ENCODE results near the gene ZNF646. TPM values are rescaled to one million over a fixed set of nuclear protein-coding genes. Genes with fewer than 3 reads are reported as not detected.

The ZNF646 gene
- total and polyA plus RNA-seq, 2 of the 13 experiments (the other 11 are each of a cell fraction or from before 2014, with no cell fraction given), result 3.4 to 10.9 TPM

GRCh38 chr16:31033709-31034492, 40.3 kb upstream of the ZNF646 start (continued):
- TF ChIP-seq NFAT5 (CRISPR knock-in tag; IDR thresholded peaks at IDR 0.05) (no peak), AHR (CRISPR knock-in tag; IDR thresholded peaks at IDR 0.05) (no peak; the same call in 1 of the 2 replicates), MAZ (IDR thresholded peaks at IDR 0.05; ENCODE audit: borderline replicate concordance, low read depth, low read length) (0 out of 2 replicates have a peak, but pooled peaks have one; percentile 59), MAZ (CRISPR knock-in tag; IDR thresholded peaks at IDR 0.05; ENCODE audit: low read depth) (peak; percentile 55), ZNF10 (CRISPR knock-in tag; IDR thresholded peaks at IDR 0.05; ENCODE audit: borderline replicate concordance, low read depth) (no peak), SCMH1 (CRISPR knock-in tag; IDR thresholded peaks at IDR 0.05; ENCODE audit: borderline replicate concordance) (no peak), ZNF17 (CRISPR knock-in tag; IDR thresholded peaks at IDR 0.05) (0 out of 2 replicates have a peak, but pooled peaks have one; percentile 51), ATRX (CRISPR knock-in tag; IDR thresholded peaks at IDR 0.05; ENCODE audit: borderline replicate concordance) (no peak), JDP2 (CRISPR knock-in tag; IDR thresholded peaks at IDR 0.05; ENCODE audit: borderline replicate concordance) (no peak), DPF2 (CRISPR knock-in tag; IDR thresholded peaks at IDR 0.05; ENCODE audit: borderline replicate concordance, low read depth) (no peak), ZBTB3 (CRISPR knock-in tag; IDR thresholded peaks at IDR 0.05; ENCODE audit: borderline replicate concordance, low read depth) (no peak), ZXDC (CRISPR knock-in tag; IDR thresholded peaks at IDR 0.05) (no peak), HNRNPUL1 (IDR thresholded peaks at IDR 0.05; ENCODE audit: low read depth, low read length) (no peak), ZNF253 (CRISPR knock-in tag; IDR thresholded peaks at IDR 0.05; ENCODE audit: borderline replicate concordance) (no peak), HMGA1 (CRISPR knock-in tag; conservative IDR thresholded peaks at IDR 0.05) (no peak), CENPX (CRISPR knock-in tag; IDR thresholded peaks at IDR 0.05) (no peak)
- TF ChIP-seq, protein P1, sequence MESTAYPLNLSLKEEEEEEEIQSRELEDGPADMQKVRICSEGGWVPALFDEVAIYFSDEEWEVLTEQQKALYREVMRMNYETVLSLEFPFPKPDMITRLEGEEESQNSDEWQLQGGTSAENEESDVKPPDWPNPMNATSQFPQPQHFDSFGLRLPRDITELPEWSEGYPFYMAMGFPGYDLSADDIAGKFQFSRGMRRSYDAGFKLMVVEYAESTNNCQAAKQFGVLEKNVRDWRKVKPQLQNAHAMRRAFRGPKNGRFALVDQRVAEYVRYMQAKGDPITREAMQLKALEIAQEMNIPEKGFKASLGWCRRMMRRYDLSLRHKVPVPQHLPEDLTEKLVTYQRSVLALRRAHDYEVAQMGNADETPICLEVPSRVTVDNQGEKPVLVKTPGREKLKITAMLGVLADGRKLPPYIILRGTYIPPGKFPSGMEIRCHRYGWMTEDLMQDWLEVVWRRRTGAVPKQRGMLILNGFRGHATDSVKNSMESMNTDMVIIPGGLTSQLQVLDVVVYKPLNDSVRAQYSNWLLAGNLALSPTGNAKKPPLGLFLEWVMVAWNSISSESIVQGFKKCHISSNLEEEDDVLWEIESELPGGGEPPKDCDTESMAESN (CRISPR knock-in tag; conservative IDR thresholded peaks at IDR 0.05), result peak; percentile 35; the same call in 1 of the 2 replicates
